Cortex of kidney (tissue), 1 donor: Measurements from ENCODE around the gene AANAT.

Source experiments
- DNase-seq: peaks from one replicate; lab custom pipeline; 2025; lab: John Stamatoyannopoulos, UW

Gene AANAT

GRCh38 chr17:76469076-76469990, 1.9 kb downstream of the AANAT start:
- DNase-seq, result no peak

- DNase-seq, result no peak
Measured at GRCh38 chr17:76469991-76470739, 2.8 kb downstream of the AANAT start.

GRCh38 chr17:76471498-76472257, 4.3 kb downstream of the AANAT start:
- no peak for DNase-seq

- no peak for DNase-seq
Measured at GRCh38 chr17:76472258-76472645, 4.8 kb downstream of the AANAT start.

GRCh38 chr17:76472726-76473125, 5.3 kb downstream of the AANAT start:
- no peak for DNase-seq

- DNase-seq, result no peak
Measured at GRCh38 chr17:76473541-76473985, 6.2 kb downstream of the AANAT start.

- DNase-seq, result no peak
Measured at GRCh38 chr17:76474238-76474637, 6.8 kb downstream of the AANAT start.

GRCh38 chr17:76474894-76475293, 7.5 kb downstream of the AANAT start:
- no peak for DNase-seq

GRCh38 chr17:76475302-76475701, 7.9 kb downstream of the AANAT start:
- DNase-seq, result no peak

GRCh38 chr17:76476736-76477135, 9.3 kb downstream of the AANAT start:
- no peak for DNase-seq

GRCh38 chr17:76477576-76477975, 10.2 kb downstream of the AANAT start:
- DNase-seq, result no peak

- DNase-seq, result no peak
Measured at GRCh38 chr17:76478097-76478496, 10.7 kb downstream of the AANAT start.

- DNase-seq, result no peak
Measured at GRCh38 chr17:76478730-76479514, 11.5 kb downstream of the AANAT start.

- DNase-seq, result no peak
Measured at GRCh38 chr17:76479515-76480060, 12.2 kb downstream of the AANAT start.

GRCh38 chr17:76480632-76481031, 13.2 kb downstream of the AANAT start:
- DNase-seq, result no peak

- DNase-seq, result no peak
Measured at GRCh38 chr17:76481071-76481655, 13.8 kb downstream of the AANAT start.

- DNase-seq, result no peak
Measured at GRCh38 chr17:76484228-76484725, 16.9 kb downstream of the AANAT start.

- no peak for DNase-seq
Measured at GRCh38 chr17:76485569-76485968, 18.2 kb downstream of the AANAT start.

- no peak for DNase-seq
Measured at GRCh38 chr17:76487451-76488192, 20.2 kb downstream of the AANAT start.
